K562 (cell line): ENCODE results near the gene ADNP. TPM values are rescaled to one million over a fixed set of nuclear protein-coding genes. Genes with fewer than 3 reads are reported as not detected.

Source experiments
- CSDE1 ChIP-seq, 2 experiments: fragments of 450-650 bp; IDR thresholded peaks; 2 replicates each; pipeline ENCODE4 v1.6.1; 2016; ENCODE audit warnings: mild to moderate bottlenecking in 1 of 2
- ETS2 ChIP-seq: IDR thresholded peaks from 2 replicates; pipeline ENCODE4 v1.6.1; 2016; ENCODE audit warnings: borderline replicate concordance, missing genetic modification characterization, mild to moderate bottlenecking, moderate library complexity, missing compliant biosample characterization; ENCODE audit not compliant: poor library complexity, severe bottlenecking
- GTF2E2 ChIP-seq: fragments of 200-800 bp; sonication (Bioruptor generic); IDR thresholded peaks from 2 replicates; pipeline ENCODE4 v1.6.1; 2016; ENCODE audit warnings: missing genetic modification characterization, missing compliant biosample characterization
- HDAC3 ChIP-seq: fragments of 450-650 bp; IDR thresholded peaks from 2 replicates; pipeline ENCODE4 v1.6.1; 2018; ENCODE audit warnings: borderline replicate concordance, mild to moderate bottlenecking, moderate library complexity; ENCODE audit not compliant: partially characterized antibody
- ILK ChIP-seq: fragments of 450-650 bp; IDR thresholded peaks from 2 replicates; pipeline ENCODE4 v1.6.1; 2016; ENCODE audit warnings: missing genetic modification characterization, low read depth, mild to moderate bottlenecking, missing compliant biosample characterization, moderate library complexity, borderline replicate concordance
- KAT8 ChIP-seq: fragments of 450-650 bp; IDR thresholded peaks from 2 replicates; pipeline ENCODE4 v1.6.1; 2016; ENCODE audit warnings: low read depth, mild to moderate bottlenecking
- LEF1 ChIP-seq: fragments of 450-650 bp; IDR thresholded peaks from 2 replicates; pipeline ENCODE4 v1.6.1; 2016; ENCODE audit warnings: mild to moderate bottlenecking
- MXI1 ChIP-seq: IDR thresholded peaks from 2 replicates; pipeline ENCODE4 v1.6.1; 2011; ENCODE audit warnings: low read depth, mild to moderate bottlenecking, improper control_type of control experiment, low read length
- NCOA2 ChIP-seq, 2 experiments: fragments of 450-650 bp; IDR thresholded peaks; 2 replicates each; pipeline ENCODE4 v1.6.1; 2018; ENCODE audit warnings: mild to moderate bottlenecking in 2 of 2, moderate library complexity in 1 of 2; ENCODE audit not compliant: partially characterized antibody in 2 of 2
- NRF1 ChIP-seq, 2 experiments: fragments of 450-650 bp; IDR thresholded peaks in 1 of 2; conservative IDR thresholded peaks in 1 of 2; 2 replicates each; pipeline ENCODE4 v1.6.1; 2014; ENCODE audit warnings: mild to moderate bottlenecking in 2 of 2
- PHB ChIP-seq: fragments of 250-450 bp; sonication (Bioruptor Pico); IDR thresholded peaks from 2 replicates; pipeline ENCODE4 v1.5.0; 2021
- POLR3G ChIP-seq: IDR thresholded peaks from 2 replicates; pipeline ENCODE4 v1.6.1; 2011; ENCODE audit not compliant: insufficient read length, insufficient replicate concordance; ENCODE audit errors: extremely low read depth
- PRMT5 ChIP-seq: sonication (generic); formaldehyde crosslinking; IDR thresholded peaks from 2 replicates; pipeline ENCODE4 v1.5.0; 2020; ENCODE audit warnings: missing genetic modification reagents
- RAD21 ChIP-seq, 2 experiments: fragments of 250-450 bp in 1 of 2; fragments of 450-650 bp in 1 of 2; sonication (Bioruptor Pico) in 1 of 2; formaldehyde crosslinking in 1 of 2; IDR thresholded peaks in 1 of 2; conservative IDR thresholded peaks in 1 of 2; 2 replicates each; pipeline versions ENCODE4 v1.4.0 to v1.8.0; 2020 to 2022; ENCODE audit warnings: mild to moderate bottlenecking in 2 of 2, moderate library complexity in 1 of 2
- SETDB1 ChIP-seq: IDR thresholded peaks from one replicate; pipeline ENCODE4 v1.6.1; 2012; ENCODE audit warnings: low read length, control low read depth, inconsistent platforms
- SIN3A ChIP-seq, 2 experiments: fragments of 150-350 bp in 1 of 2; IDR thresholded peaks; 2 replicates each; pipeline ENCODE4 v1.6.1; 2011 to 2016; ENCODE audit warnings: borderline replicate concordance in 2 of 2, low read depth in 2 of 2, low read length in 2 of 2, mild to moderate bottlenecking in 2 of 2, moderate library complexity in 2 of 2; ENCODE audit not compliant: control insufficient read depth in 1 of 2
- STAT6 ChIP-seq: sonication (generic); formaldehyde crosslinking; IDR thresholded peaks from 2 replicates; pipeline ENCODE4 v1.8.1; 2023; ENCODE audit warnings: mild to moderate bottlenecking, missing genetic modification reagents
- TCF7L2 ChIP-seq: fragments of 150-350 bp; IDR thresholded peaks from 2 replicates; pipeline ENCODE4 v1.6.1; 2016; ENCODE audit warnings: low read depth, mild to moderate bottlenecking, low read length, moderate library complexity
- ZBTB43 ChIP-seq: sonication (generic); formaldehyde crosslinking; IDR thresholded peaks from 2 replicates; pipeline ENCODE4 v1.8.0; 2023; ENCODE audit warnings: mild to moderate bottlenecking, missing genetic modification reagents
- ZC3H11A ChIP-seq: IDR thresholded peaks from 2 replicates; pipeline ENCODE4 v1.6.1; 2012; ENCODE audit warnings: low read depth, low read length, improper control_type of control experiment
- ZEB2 ChIP-seq: fragments of 450-650 bp; IDR thresholded peaks from 2 replicates; pipeline ENCODE4 v1.6.1; 2016
- ZNF121 ChIP-seq: sonication (generic); formaldehyde crosslinking; conservative IDR thresholded peaks from 2 replicates; pipeline ENCODE4 v1.8.0; 2022; ENCODE audit warnings: missing genetic modification reagents
- ZNF354B ChIP-seq: fragments of 250-450 bp; sonication (Bioruptor Pico); IDR thresholded peaks from 2 replicates; pipeline ENCODE4 v1.4.0; 2020
- ZNF589 ChIP-seq: fragments of 200-800 bp; sonication (Bioruptor generic); IDR thresholded peaks from 2 replicates; pipeline ENCODE4 v1.6.1; 2016; ENCODE audit warnings: low read depth, missing genetic modification characterization, missing compliant biosample characterization
- polyA plus RNA-seq, 8 experiments: library from polyadenylated mRNA; depleted of rRNA in 4 of 8; stranded (reverse) in 5 of 8; unstranded in 3 of 8; fragments of >200 nt; fragmentation: Nextera tagmentation in 2 of 8; fragmentation: Illumina TruSeq in 1 of 8; extraction: Ambion mirVana in 2 of 8; extraction: Trizol in 1 of 8; gene quantifications; 2 replicates each; pipeline versions ENCODE4 v1.2.1 to v1.2.3, GENCODE V29; 2011 to 2014; ENCODE audit warnings: inconsistent platforms in 1 of 8, missing spikeins in 1 of 8
- total RNA-seq, 7 experiments: library from RNA; depleted of rRNA in 6 of 7; stranded (reverse); fragments of >200 nt in 6 of 7; fragmentation: Illumina TruSeq in 2 of 7; extraction: Trizol in 2 of 7; gene quantifications; 2 replicates each; pipeline versions ENCODE4 v1.2.1 to v1.2.3, GENCODE V29; 2011 to 2021; ENCODE audit warnings: low replicate concordance in 1 of 7

Gene ADNP
- total and polyA plus RNA-seq, 9 of the 15 experiments (the other 6 are each of a cell fraction or from before 2014, with no cell fraction given), result 17.8 to 59.9 (median 25.3) TPM

GRCh38 chr20:50931306-50932015 is at the start of gene ADNP (continued):
- TF ChIP-seq ILK (tag) (no peak), ZNF354B (no peak), STAT6 (CRISPR knock-in tag) (0 out of 2 replicates have a peak, but pooled peaks have one; percentile 68), TCF7L2 (no peak), ZNF121 (CRISPR knock-in tag) (no peak; the same call in 1 of the 2 replicates), SIN3A (IDR thresholded peaks at IDR 0.05; ENCODE audit: borderline replicate concordance in 2 of 2, control insufficient read depth in 1 of 2, low read depth in 2 of 2, low read length in 2 of 2) (peak; percentile 86 to 90), ETS2 (tag) (peak; percentile 82), GTF2E2 (peak; percentile 96), NCOA2 (IDR thresholded peaks at IDR 0.05; ENCODE audit: partially characterized antibody in 2 of 2) (no peak), LEF1 (no peak; the same call in 1 of the 2 replicates), PHB (CRISPR knock-in tag) (no peak), CSDE1 (IDR thresholded peaks at IDR 0.05) (peak in 1 of 2 experiments; percentile 33; a peak in 1 of 4 replicates), SETDB1 (no peak), ZBTB43 (peak; percentile 75; the same call in 1 of the 2 replicates), POLR3G (no peak), NRF1 (conservative IDR thresholded peaks at IDR 0.05 in 1 of 2, IDR thresholded peaks at IDR 0.05 in 1 of 2) (peak; percentile 63 to 72), RAD21 (CRISPR knock-in tag; conservative IDR thresholded peaks at IDR 0.05 in 1 of 2, IDR thresholded peaks at IDR 0.05 in 1 of 2) (peak; percentile 45 to 48; a peak in 3 of 4 replicates), KAT8 (no peak), MXI1 (peak; percentile 37; the same call in 1 of the 2 replicates), ZEB2 (no peak), ZC3H11A (peak; percentile 49; the same call in 1 of the 2 replicates), HDAC3 (peak; percentile 65), PRMT5 (peak; percentile 70; the same call in 1 of the 2 replicates), ZNF589 (CRISPR knock-in tag) (peak; percentile 82)
